Mucosa of descending colon (tissue), 3 donors: ENCODE data around the gene TBX15. TPM values are rescaled to one million over a fixed set of nuclear protein-coding genes. Genes with fewer than 3 reads are reported as not detected.

ENCODE experiments used
- ATAC-seq: fragments of 200-7000 bp; cut with Tn5 transposase; one replicate; pipeline ENCODE4 v1.9.1; 2020; ENCODE audit warnings: mild to moderate bottlenecking, moderate library complexity
- DNase-seq, 3 donors: peaks; one replicate each; pipeline ENCODE4 v3.0.0-alpha.2; 2020
- H3K36me3 ChIP-seq: fragments of 200-600 bp; one replicate; pipeline ENCODE4 v1.8.0; 2021; ENCODE audit warnings: low read depth, mild to moderate bottlenecking
- H3K4me1 ChIP-seq: fragments of 200-600 bp; one replicate; pipeline ENCODE4 v1.8.0; 2021; ENCODE audit warnings: low read depth, mild to moderate bottlenecking
- H3K4me3 ChIP-seq: fragments of 200-600 bp; one replicate; pipeline ENCODE4 v1.8.0; 2021; ENCODE audit warnings: mild to moderate bottlenecking
- H3K9me3 ChIP-seq: fragments of 200-600 bp; one replicate; pipeline ENCODE4 v1.8.0; 2021; ENCODE audit warnings: mild to moderate bottlenecking
- intact Hi-C, 2 donors: fragments of 100-400 bp; cut with DNase I in 1 of 2; cut with micrococcal nuclease in 1 of 2; formaldehyde crosslinking; loops; one replicate each; pipeline versions ENCODE4 v1.11.0 to v1.11.1; 2022; cut with DNase I, micrococcal nuclease
- total RNA-seq, 3 donors: library from RNA; stranded (reverse); fragmentation: NEBNext Ultra II Directional in 2 of 3; extraction: Animal tissue kit (Norgen Biotek cat#: 25700) in 2 of 3; gene quantifications; one replicate each; pipeline versions ENCODE4 v1.2.1 to v1.2.4, GENCODE V29; 2021 to 2023
- TF ChIP-seq, protein P1 (sequence below): fragments of 200-600 bp; IDR thresholded peaks from one replicate; pipeline ENCODE4 v1.8.0; 2022; ENCODE audit warnings: antibody characterized with exemption, mild to moderate bottlenecking
- donor health status: DM: no; HTN: no; CAD: no; lungs with moderate emphysema.
- donor health status: DM: no; HTN: no; CAD: no.
- donor health status: DM: no; HTN: yes; CAD: no.

TBX15 gene
- total RNA-seq, 3 donors from 2014 or later, result not detected

DNA sequence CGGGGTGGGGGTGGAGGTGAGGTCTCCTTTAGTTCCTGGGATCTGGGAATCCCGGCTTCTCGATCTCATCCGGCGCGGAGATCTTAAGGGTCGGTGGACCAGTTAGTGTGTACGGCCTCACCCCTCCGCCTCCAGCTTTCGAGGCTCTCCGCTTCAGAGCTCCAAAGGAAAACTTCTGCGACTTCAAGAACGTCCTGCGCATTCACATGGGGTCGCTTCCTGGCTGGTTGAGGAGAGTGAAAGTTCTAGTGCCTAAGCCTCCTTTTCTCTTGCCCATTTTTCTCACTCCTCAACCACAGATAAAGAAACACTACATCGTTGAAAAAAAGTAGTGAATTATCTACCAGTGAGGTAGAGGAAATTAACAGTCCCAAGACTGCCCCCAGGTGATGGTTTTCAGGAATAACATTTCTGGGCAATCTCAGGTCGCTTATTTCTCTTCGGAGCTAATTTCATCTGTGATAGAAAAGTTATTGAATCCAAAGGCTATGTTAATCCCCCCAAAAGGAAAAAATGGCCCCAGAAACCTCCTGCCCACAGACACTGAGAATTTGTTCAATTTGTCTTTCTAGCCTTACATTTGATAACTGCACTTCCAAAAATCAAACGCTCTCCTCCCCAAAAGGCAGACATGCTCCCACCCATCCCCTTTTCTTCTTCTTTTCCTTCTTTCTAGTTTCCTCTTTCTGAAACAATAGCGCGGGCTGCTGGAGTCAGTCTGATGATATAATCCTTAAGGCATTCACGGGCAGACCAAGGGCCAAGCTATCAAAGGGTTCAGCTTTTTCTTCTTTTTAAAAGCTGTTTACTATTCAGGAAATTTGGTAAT lies 20.6 kb upstream of the TBX15 start:
- intact Hi-C loops, result no loop called here
- ATAC-seq (peak; percentile 66), DNase-seq (peak in 1 of 3 donors; percentile 38)
- H3K4me3 ChIP-seq, result no peak overlapping the region
- no peaks in the 10 kb centered on the region for H3K9me3 ChIP-seq
- no peaks in the 10 kb centered on the region for H3K36me3 ChIP-seq
- TF ChIP-seq, protein P1, sequence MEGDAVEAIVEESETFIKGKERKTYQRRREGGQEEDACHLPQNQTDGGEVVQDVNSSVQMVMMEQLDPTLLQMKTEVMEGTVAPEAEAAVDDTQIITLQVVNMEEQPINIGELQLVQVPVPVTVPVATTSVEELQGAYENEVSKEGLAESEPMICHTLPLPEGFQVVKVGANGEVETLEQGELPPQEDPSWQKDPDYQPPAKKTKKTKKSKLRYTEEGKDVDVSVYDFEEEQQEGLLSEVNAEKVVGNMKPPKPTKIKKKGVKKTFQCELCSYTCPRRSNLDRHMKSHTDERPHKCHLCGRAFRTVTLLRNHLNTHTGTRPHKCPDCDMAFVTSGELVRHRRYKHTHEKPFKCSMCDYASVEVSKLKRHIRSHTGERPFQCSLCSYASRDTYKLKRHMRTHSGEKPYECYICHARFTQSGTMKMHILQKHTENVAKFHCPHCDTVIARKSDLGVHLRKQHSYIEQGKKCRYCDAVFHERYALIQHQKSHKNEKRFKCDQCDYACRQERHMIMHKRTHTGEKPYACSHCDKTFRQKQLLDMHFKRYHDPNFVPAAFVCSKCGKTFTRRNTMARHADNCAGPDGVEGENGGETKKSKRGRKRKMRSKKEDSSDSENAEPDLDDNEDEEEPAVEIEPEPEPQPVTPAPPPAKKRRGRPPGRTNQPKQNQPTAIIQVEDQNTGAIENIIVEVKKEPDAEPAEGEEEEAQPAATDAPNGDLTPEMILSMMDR, result no peak
- H3K4me1 ChIP-seq, result peaks cover 12% of the 10 kb centered on the region

DNA sequence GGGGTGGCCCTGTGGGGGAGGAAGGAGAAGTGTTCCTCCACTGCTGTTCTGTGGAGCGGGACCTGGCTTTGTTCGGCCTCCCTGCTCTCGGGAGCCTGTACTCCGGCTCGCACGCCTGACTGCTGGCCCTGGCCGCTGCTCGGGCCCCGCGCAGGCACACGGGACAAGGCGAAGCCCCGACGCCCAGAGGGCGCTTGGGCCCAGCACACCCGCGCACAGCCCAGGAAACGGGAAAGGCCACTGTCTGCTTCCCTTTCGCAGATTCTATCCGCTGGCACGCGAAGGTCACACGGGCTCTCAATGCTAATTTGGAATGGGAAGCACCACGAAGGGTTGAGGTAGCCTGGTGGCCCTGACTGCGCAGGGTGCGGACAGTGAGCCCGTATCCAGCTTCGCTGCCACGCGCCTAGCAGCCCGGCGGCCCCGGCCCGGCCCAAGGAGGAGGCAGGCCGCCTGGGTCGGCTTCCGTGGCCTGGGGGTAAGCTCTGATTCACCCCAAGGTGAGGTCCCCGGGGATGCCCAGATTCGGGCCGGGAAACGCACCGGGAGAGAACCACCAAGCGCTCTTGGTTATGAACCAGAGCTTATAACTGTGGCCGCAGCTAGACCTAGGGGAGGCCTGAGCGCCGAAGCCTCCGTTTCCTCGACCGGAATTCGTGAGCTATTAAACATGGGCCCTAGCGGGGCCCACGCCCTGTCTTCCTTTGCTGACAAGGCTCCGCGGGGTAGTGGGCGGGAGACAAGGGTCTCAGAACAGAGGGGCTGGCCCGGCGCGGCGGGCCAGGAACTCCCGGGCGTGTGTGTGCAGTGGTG lies 19.7 kb upstream of the TBX15 start:
- Histone ChIP-seq H3K36me3 (no peaks in the 10 kb centered on the region), H3K4me1 (peaks cover 12% of the 10 kb centered on the region), H3K9me3 (no peaks in the 10 kb centered on the region), H3K4me3 (no peak overlapping the region)
- TF ChIP-seq, protein P1, result no peak
- ATAC-seq (peak; percentile 43), DNase-seq (no peak)
- intact Hi-C loops, result no loop called here

DNA sequence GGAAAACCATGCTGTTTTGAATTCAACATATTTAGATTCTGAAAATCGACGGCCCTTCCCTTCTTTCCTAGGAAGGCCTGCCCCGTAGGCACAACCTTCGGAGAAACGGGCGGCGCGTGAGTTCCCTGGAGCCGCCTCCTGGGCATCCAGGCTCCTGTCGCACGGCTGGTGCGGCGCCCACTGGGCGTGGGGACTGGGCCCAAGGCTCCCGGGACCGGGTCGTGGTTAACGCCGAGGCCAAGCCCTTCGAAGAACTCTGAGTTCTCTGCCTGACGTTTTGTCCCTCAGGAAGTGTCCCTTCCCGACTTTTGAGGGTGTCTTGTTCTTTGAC lies 19.2 kb upstream of the TBX15 start:
- peaks cover 16% of the 10 kb centered on the region for H3K4me1 ChIP-seq
- no peak overlapping the region for H3K4me3 ChIP-seq
- no peaks in the 10 kb centered on the region for H3K36me3 ChIP-seq
- intact Hi-C loops, result no loop called here
- H3K9me3 ChIP-seq, result no peaks in the 10 kb centered on the region
- ATAC-seq (peak; percentile 25), DNase-seq (no peak)
- TF ChIP-seq, protein P1, result no peak

DNA sequence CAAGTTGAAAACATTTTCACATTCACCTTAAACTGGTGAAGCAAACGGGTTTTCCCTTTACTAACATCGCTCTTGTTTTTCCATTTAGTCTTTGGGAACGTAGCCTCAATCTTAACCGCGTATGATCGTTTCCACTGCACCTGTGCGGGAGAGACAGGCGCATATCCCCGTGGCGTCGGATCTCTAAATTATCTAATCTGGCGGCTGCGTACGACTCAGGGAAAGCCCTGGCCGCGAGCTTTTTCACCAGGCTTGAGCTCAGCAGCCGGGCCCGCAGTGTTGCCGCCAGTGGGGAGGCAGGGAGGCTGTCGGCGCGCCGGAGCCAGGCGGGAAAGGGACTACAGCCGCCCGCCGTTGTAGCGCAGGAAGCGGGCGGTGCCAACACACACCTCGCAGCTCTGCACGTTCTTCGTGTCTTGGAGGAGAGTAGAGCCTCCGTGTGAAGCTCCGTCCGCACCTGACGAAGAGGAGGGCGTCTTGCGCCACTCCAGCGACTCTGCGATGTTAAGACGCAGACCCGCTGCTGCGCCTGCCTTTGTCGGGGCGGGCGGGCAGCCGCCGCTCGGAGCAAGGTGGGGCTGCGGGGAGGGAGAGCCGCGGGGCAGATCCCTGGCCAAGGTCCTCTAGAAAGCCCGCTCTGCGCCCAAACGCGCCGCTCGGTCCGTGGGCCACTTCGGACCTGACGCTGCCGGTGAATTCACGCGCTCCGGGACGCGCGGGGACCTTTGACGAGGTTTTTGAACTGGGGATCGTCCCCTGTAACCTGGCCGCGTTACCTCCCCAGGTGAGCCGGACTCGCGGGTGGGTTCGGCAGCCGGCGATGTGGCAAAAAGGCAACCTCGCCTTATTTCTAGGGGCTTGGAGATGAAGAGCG lies 18.5 kb upstream of the TBX15 start:
- DNase-seq, result no peak
- peaks cover 20% of the 10 kb centered on the region for H3K4me1 ChIP-seq
- TF ChIP-seq, protein P1, result no peak
- no peak for ATAC-seq
- H3K9me3 ChIP-seq, result no peaks in the 10 kb centered on the region
- H3K36me3 ChIP-seq, result no peaks in the 10 kb centered on the region
- no peak overlapping the region for H3K4me3 ChIP-seq
- intact Hi-C loops, result no loop called here

DNA sequence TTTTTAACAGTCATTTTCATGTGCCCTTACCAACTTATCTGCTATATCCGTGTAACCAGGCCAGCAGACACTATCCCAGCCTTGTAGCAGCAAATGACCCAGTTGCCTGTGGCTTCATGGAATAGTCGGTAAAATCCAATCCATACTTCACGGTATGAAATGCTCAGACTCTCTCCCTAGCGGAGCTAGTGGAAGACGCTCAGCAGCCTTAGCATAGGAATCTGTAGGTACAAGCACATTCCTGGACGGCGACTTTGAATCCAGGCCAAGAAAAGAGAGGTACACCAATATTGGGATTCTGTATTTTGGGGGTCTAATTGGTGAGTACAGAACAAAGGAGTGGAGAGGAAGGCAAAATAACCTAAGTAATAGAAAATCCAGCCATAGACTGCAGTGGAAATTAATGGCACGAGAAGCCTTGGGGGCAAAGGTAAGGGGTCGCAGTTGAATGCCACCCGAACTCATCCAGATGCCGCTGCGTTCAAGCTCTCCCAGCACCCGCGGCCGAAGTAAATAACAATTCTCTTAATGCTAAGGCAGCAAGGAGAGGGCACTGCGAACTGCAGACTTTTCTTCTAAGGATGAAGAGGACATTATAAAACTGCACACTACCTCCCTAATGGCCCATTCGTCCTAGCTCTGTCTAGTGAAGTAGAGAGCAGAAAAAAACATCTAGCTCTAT lies 17.7 kb upstream of the TBX15 start:
- no peaks in the 10 kb centered on the region for H3K9me3 ChIP-seq
- no peak for ATAC-seq
- no peak for DNase-seq
- no peaks in the 10 kb centered on the region for H3K36me3 ChIP-seq
- H3K4me3 ChIP-seq, result no peak overlapping the region
- intact Hi-C loops, result no loop called here
- peaks cover 25% of the 10 kb centered on the region for H3K4me1 ChIP-seq
- TF ChIP-seq, protein P1, result no peak
